HG02642 (cell line): ENCODE data around the gene TMEM59L.

Experiments used
- ATAC-seq: cut with Tn5 transposase; IDR thresholded peaks from one replicate; pipeline ENCODE4 v1.9.1; 2021; ENCODE audit warnings: mild to moderate bottlenecking; ENCODE audit not compliant: unreplicated experiment, poor library complexity

The TMEM59L gene

DNA sequence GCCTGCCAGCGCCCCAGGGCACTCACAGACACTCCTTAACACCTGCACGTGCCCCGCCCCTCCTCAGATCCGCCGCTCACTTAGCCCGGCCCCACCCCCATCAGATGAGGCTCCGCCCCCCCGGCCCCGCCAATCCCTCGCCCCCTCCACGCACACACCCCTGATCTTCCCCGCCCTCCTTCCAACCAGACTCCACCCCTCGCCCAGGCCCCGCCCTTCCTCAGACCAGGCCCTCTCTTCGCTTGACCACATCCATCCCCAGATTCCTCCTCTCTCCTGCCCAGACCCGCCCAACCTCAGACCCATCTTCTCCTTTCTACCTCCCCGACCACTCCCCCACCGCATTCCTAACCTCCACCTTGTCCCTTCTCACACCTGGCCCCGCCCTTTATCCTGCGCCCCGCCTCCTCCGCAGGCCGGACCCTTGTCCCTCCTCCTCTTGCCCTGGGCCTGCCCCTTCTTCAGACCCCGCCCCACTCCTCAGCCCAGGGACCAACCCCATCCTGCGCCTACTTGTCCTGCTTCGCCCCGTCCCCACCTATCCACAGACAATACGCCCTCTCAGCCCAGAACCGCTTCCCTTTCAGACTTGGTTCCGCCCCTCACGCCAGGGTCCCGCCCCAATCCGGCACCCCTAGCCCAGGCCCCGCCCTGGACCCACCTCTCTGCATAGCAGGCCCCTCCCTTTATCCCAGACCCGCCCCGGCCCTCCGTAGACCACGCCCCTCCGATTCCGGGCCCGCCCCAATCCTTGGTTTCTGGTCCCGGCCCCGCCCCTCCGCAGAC is 23.7 kb downstream of the TMEM59L start:
- ATAC-seq = peak; percentile 89

DNA sequence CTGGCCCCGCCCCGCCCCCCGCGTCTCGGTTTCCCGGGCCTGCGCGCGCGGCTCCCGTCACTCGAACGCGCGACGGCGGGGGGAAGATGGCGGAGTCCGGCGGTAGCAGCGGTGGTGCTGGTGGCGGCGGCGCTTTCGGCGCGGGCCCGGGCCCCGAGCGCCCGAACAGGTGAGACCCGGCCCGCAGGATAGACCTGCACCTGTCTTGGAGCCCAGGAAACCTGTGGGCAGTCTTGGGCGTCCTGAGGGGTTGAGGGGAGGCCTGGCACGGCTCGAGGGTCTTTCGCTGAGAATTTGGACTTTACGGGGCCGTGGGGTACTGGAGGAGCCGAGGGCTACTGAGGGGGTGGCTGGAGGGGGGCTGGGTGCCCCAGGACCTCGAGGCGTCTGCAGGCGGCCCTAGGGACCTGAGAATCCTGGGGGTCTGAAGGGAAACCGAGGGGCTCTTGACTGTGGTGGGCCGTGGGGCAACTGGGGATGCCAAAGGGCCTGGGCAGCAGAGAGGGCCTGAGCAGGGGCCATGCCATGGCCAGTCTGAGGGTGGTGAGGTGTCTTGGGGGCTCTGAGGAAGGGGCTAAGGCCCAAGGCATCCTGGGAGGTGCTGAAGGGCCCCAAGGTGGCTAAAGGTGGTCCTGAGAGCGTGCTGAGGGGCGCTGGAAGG is 24.4 kb downstream of the TMEM59L start, which contains the start of gene KLHL26:
KLHL26 (plus strand) TSS at position 60 of the 661 bp plus-strand sequence; CDS start at position 87, 27 bp downstream.
- ATAC-seq = no peak

DNA sequence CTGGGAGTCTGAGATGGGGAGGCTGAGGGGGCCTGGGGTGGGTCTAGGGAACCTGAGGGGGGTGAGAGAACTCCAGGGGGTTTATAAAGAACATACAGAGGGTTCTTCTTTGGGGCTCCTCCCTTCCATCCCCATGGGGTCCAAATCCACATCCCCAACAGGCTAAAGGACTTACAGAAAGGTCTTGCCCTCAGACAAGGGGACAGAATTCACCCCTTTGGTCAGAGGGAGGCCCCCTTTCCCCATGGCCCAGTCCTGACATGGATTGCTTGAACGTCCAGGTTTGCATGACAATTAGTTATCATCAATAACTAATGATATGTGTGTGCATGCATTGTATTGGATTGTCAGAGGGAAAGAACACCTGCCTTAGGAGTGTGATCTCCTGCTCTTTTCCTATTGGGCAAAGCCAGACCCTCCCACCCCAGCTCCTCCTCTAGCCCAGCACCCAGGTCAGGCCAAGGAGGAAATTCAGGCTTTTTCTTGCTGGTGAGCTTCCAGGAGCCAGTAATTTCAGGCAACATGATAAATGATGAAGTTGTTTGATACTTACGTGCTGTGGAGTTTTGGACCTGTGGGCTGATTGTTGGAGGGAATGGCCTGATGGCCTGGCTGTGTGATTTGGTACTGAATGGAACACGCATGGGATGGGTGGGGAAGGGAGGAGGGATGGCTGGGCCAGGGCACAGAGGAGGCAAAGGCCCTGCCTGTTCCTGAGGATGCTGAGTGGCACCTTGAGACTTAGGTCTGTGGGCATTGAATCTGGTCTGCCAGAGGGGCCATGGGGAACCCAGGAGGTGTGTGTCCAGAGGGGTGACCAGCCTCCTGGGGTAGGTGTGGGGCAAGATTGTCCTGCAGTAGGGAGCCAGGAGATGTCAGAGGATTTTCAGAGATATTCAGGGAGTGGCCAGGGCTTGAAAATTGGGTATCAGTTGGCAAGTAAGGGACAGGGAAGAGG is 25.3 kb downstream of the TMEM59L start:
- no peak for ATAC-seq

DNA sequence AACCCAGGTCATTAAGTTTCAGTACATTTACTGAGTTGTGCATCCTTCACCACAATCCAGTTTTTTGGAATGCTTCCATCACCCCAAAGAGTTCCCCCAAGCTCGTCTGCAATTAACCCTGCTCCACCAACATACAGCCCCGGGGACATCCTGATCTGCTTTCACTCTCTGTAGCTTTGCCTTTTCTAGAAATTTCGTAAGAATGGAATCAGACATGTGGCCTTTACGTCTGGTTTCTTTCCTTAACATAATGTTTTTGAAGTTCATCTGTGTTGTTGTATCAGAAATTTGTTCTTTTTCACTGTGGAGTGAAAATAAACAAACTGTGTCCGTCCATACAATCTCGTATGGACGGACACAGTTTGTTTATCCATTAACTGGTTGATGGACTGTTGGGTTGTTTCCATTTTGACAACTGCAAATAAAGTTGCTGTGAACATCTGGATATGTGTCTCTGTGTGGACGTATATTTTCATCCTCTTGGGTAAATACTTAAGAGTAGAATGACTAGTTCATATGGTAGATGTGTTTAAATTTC is 27.1 kb downstream of the TMEM59L start:
- no peak for ATAC-seq

DNA sequence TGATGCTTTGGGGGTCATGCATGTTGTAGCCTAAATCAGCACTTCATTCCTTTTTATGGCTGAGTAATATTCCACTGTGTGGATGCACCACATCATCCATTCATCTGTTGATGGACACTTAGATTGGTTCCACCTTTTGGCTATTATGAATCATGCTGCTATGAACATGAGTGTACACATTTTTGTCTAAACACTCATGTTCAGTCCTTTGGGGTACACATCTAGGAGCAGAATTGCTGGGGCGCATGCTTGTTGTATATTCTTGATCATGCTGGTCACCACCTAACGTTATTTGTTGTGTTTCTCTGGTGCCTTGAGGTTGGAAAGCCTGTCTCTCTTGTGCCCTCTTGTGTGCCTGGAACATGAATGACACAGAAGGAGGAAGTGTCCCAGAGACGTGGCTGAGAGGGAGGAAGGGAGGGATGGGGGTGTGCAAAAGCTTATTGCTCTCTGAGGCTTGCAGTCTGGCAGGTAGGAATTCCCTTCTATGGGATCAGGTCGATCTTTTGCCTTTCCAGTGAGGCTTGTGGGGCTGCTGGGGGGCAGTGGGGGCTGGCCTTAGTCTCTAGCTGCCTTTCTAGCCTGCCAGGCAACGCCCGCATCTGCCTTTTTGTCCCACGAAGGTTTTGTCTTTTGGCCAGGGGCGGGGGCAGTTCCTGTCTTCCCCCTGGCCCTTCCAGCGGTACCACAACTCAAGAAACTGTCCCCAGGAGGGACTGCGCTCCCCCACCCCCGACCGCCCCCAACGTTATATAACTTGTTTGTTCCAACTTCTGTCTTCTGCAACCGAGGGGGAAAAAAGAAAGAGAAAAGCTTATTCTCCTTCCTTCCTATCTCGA is 31.7 kb downstream of the TMEM59L start:
- ATAC-seq = no peak

DNA sequence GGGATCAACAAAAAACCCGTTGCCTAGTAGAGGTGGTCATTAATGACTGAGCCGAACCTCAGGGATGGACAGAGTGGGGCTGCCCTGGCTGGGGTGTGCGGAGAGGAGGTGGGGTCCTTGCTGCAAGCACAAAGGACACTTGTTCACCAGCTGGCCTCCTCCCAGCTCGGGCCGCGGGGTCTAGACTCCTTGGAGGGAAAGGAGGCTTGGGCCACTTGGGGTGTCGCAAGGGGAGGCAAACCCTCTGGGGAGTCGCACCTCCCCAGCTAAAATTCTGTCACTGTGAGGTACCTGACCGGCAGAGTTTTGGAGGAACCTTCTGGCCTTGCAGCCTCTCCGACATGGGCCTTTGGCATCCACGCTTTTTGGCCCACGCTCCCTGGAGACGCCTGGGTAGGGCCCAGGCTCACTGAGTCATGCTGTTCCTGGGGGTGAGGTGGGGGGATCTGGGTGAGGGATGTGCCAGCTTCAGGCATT is 32.4 kb downstream of the TMEM59L start:
- ATAC-seq = no peak

DNA sequence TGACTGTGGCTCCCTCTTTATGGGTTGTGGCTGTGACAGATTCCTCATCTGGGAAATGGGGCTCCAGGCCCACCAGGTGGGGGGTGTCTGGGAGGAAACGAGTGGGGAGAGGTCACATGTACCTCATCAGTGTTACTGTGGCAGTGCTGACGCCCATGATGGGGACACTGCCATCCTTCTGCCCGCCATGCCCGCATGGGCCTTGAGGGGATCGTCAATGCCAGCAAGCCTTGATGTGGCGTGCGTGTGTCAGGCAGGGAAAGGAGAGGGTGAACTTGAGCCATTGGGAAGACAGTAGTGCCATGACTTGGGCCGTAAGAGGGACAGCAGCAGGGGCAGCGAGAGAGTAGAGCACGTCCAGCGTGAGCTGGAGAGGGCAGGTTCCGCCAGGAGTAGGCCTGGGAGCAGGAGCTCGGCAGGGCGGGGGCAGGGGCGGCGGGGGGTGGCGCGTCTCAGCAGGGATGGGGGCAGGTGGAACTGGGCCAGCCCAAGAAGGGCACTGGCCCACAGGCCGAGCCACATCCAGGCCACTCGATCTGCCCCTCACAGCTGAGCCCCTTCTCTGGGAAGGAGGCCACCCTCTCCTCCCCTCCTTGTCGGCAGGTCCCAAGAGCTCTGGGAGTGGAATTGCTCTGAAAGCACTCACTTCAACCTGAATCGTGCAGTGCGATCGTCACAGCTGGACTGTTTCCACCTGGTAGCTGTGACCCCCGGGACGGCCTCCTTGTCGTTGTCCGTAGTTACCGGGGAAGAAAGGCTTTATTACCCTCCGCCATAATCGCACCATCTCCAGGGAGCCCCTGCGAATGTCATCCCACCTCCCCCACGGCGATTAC is 34.1 kb downstream of the TMEM59L start:
- ATAC-seq = no peak

DNA sequence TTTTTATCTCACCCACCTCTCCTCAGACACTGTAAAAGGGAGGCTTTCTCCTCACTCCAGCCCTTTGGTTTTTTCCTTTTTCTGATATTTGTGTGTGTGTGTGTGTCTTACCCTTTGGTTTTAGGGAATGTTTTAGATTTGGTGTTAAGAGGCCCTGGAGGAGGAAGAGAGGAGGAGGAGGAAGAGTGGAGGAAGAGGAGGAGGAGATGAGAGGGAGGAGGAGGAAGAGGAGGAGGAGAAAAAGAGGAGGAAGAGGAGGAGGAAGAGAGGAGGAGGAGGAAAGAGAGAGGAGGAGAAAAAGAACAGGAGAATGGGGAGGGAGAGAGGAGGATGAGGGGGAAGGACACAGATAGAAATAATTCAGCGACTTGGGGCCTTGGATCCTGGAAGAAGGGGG is 34.7 kb downstream of the TMEM59L start:
- ATAC-seq = no peak

DNA sequence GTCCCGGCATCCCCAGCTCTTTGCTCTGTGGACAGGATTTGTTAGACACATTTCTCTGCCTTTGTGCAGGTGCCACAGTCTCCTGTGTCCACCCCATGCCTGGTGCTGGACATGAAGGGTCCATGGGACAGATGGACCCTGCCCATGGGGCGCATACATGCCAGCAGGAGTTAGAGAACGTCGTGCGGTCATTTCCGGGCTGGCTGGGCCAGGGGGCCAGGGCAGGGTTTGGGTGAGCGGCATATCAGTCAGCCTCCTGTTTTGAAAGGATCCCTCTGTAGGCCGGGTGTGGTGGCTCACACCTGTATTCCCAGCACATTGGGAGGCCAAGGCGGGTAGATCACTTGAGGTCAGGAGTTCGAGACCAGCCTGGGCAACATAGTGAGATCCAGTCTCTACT is 35.1 kb downstream of the TMEM59L start:
- ATAC-seq = no peak

DNA sequence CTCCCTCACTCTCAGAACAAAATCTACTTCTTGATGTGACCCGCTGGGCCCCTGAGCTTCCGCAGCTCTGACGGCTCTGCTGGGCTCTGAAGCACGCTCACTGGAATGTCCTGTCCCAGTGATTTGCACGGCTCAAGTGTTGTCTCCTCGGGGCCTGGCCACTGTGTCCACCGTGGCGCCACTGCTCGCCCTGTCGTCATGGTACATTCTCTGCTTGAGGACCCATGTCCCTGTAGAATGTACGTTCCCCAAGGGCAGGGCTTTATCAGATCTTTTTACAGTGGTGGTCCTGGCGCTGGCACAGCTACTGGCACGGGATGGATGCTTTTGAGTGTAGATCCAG is 36.3 kb downstream of the TMEM59L start:
- ATAC-seq = no peak

DNA sequence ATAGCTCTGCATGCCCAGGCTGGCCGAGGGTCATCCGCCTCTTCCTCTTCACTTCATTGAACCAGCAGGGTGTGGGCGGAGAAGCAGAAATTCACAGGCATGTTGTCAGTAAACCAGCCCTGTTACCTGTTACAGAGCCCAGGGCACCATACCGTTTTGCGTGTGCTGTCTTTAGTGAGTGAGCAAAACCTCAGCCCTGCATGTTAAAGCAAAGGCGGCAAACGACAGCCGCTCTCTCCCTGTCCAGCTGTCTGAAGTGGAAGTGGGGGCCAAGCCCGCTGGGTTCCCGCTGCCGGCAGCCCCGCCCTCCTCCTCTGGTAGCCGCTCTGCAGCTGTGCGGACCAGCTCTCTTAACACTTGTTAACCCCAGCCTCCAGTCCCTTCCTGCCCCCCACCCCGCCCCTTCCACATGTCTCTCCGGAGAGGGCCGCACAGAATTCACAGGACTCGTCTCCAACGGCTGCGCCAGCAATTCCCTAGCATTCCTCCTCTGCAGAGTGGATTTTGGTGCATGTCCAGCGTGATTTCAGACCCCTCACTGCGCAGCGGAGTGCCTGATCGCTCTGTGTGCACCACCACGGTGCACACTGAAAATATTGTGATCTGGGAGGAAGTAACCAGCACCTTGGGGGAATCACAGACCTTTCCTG is 36.8 kb downstream of the TMEM59L start:
- ATAC-seq = no peak

DNA sequence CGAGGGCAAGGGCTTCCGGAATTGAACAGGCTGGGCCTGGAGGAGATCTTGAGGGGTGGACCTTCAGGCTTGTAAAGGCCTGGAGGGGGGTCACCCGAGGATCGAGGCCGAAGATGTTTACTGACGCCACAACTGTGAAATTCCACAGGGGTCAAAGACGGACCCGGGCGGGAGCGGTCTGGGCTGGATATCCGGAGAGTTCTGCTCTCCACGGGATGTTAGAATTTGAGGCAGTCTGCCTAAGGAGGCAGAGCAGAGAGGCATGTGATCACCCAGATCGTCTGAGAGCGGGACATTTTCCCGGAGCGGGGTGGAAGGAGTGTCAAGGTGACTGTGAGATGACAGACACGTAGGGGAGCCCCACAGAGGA is 37.3 kb downstream of the TMEM59L start:
- no peak for ATAC-seq

DNA sequence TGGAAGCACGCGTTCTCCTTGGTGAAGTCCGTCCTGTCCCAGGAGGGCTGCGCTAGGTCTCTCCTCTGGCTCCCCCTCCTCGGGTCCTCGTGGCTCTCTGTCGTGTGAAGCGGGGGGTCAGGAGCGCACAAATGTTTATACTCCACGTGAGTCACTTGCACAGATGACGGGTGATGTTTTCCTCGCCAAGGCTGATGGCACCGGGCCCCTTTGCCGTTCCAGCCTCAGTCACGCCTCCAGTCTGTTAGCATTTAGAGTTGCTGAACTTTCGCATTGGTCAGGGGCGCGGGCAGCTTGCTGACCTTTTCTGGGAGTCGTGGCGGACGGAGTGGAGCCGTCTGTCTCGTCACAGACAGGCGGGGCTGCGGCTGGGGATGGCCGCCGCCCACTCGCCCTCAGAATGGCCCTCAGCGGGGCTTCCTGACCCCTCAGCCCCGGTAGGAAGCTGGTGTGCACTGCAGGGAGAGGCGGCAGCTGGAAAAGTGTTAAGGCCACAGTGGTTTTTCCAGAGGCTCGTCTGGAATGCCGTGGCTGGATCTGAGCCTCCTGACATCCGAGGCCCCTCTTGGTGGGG is 37.9 kb downstream of the TMEM59L start:
- ATAC-seq = no peak

DNA sequence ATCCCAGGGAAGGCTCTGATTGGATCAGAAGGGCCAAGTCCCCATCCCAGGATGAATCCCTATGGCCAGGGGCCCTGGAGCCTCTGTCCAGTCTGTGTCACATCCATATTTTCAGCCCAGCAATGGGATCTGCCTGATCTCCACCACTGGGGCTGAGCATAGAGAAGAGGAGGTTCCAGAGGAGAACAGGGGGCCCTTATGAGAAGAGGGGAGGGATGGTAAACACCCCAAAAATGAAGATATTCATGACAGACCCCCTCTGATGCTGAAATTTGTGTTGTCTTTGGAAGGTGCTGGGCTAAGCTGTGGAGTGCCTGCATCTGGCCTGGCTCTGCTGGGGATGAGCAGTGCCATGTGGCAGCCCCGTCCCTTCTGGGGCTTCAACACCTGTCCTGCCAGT is 38.6 kb downstream of the TMEM59L start:
- ATAC-seq = no peak

DNA sequence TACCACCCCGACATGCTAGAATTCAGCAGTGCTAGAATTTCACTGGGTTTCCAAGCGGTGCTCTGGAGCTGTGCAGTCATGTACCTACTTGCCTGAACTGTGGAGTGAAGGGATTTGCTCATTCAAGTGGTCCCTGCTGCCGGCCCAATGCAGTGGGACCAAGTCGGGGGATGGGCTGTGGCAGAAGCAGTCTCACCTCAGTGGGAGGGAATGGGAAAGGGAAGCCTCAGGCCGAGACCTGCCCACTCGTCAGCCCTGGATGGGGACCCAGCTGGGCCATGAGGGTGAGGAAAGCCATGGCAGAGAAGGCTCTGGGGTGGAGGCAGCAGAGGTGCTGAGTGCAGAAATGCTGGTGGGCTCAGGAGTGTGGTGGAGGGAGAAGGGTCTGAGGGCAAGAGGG is 39.1 kb downstream of the TMEM59L start:
- no peak for ATAC-seq

DNA sequence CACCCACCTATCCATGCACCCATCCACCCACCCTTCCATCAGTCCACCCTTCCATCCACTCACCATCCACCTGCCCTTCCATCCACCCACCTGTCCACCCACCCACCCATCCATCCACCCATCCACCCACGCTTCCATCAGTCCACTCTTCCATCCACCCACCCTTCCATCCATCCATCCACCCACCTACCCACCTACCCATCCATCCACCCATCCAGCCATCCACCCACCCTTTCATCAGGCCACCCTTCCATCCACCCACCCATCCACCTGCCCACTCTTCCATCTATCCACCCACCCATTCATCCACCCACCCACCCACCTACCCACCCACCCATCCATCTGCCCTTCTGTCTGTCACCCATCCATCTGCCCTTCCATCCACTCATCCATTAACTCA is 41.2 kb downstream of the TMEM59L start:
- no peak for ATAC-seq

DNA sequence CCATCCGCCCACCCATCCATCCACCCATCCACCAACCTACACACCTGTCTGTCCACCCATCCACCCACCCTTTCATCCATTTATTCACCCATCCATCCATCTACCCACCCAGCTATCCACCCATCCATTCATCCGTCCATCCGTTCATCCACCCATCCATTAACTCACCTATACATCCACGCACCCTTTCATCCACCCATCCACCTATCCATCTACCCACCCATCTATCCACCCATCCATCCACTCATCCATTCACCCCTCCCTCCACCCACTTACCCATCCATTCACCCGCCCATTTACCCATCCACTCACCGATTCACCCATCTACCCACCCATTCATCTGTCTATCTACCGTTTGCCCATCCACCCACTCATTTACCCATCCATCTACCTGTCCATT is 41.8 kb downstream of the TMEM59L start:
- no peak for ATAC-seq
